Ramos (cell line): ENCODE results near the gene NSMCE1.

ENCODE experiments used
- in situ Hi-C: fragments of 300-500 bp; cut with MboI; formaldehyde crosslinking; loops from one replicate; pipeline ENCODE4 v1.14.3; 2022; ENCODE audit warnings: low sequenced_read_pairs; ENCODE audit not compliant: unreplicated experiment

NSMCE1 gene, protein sequence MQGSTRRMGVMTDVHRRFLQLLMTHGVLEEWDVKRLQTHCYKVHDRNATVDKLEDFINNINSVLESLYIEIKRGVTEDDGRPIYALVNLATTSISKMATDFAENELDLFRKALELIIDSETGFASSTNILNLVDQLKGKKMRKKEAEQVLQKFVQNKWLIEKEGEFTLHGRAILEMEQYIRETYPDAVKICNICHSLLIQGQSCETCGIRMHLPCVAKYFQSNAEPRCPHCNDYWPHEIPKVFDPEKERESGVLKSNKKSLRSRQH

DNA sequence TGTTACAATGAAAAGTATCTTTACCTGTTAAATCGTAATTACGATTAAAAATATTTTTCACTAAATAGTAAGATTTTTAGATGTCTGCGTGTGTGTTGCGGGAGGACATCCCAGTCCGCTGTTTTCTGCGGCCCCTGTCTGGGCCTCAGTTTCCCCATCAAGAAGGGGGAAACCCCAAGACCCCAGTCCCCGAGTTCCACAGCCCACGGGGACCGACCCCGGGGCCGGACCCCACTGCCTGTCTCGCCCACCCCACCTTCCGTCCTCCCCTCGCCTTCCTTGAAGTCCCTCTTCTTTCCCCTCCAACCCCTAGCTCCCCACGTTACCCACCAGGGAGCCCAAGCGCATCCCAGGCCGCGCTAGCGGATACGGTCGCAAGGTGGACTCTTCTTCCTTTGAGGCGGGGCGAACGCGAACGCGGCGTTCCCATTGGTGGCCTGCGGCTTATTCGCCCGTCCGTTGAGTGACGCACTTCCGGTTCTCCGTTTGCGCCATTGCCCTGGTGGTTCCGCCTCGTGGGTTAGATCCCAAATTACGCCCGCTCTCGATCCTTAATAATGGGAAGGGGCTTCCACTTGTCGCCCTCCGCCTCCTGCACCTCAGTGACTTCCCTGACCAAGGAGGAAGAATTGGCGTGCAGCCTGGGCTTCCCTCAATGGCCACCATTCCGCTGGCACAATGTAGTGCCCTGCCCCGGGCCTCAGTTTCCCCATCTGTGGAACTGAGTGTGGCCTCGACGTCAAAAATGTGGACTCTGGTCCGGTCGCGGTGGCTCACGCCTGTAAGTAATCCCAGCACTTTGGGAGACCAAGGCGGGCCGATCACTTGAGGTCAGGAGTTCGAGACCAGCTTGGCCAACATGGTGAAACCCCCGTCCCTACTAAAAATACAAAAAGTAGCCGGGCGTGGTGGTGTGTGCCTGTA is at the start of gene NSMCE1:
TSS of gene NSMCE1 (minus strand) at position 397 of the 924 bp plus-strand sequence. CDS start 11,202 bp downstream, outside the sequence.
- in situ Hi-C loops = no loop called here

DNA sequence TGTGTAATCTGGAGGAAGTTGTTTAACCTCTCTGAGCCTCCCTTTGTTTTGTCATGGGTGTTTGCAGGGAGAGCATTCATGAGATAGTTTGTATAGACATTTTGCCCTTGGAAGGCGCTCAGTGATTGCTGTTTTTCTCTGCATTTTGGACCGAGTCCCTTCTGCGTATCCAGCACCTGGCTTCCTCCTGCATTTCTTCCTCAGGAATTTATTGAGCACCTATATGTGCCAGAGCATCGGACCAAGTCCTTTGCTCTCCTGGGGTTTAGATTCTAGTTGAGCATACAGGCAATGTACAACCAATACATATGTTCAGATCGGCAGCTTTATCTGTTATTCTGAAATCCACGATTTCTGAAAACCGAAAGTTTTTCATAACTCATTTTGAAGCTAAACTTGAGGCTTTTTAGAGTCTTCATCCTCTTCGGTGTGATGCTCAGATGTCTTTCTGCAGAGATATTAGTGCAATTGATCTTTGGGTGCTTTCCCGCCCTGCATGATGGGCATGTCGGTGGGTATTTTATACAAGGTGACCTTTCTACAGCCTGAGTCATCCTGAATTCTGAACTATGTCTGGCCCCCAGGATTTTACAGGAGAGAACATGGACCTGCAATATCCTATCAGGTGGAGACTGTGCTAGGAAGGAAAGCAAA is 49.3 kb upstream of the NSMCE1 start:
- in situ Hi-C loops = no loop called here

DNA sequence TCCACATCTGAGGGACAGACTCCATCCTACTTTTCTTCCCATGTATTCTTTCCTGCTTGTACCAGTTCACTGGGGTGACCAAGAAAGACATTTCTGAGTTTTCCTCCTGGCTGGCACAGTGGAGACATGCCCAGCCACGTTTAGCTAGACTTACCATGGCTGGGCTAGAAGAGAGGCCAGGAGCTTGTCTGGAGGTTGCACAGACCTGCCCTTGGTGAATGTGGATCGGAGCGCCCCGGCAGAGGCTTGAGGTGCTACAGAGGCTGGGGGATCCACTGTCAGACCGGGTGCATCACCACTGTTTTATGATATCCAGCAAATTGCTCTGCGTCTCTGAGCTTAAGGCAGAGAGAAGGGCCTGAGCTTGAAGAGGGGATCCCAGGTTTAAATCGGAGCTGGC is 48.7 kb upstream of the NSMCE1 start:
- in situ Hi-C loops = no loop called here

DNA sequence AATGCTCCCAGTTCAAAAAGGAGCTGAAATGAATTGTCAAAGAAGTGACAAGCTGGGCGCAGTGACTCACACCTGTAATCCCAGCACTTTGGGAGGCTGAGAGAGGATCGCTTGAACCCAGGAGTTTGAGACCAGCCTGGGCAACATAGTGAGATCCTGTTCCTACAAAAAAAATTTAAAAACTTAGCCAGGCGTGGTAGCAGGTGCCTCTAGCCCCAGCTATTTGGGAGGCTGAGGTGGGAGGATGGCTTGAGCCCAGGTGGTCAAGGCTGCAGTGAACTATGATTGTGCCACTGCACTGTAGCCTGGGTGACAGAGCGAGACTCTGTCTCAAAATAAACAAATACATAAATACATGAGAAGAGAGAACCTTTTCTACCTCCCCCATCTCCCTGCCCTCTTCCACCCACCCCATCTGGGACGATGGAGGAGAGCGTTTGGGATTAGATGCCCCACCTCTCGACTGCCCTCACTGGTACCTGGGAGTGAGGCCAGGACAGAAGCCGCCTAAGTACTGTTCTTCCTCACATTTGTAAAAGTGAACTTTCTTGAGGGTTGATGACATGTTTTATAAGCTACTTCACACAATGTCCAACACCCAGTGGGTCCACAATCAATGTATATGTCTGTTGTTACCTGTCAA is 47.6 kb upstream of the NSMCE1 start:
- in situ Hi-C loops = no loop called here

DNA sequence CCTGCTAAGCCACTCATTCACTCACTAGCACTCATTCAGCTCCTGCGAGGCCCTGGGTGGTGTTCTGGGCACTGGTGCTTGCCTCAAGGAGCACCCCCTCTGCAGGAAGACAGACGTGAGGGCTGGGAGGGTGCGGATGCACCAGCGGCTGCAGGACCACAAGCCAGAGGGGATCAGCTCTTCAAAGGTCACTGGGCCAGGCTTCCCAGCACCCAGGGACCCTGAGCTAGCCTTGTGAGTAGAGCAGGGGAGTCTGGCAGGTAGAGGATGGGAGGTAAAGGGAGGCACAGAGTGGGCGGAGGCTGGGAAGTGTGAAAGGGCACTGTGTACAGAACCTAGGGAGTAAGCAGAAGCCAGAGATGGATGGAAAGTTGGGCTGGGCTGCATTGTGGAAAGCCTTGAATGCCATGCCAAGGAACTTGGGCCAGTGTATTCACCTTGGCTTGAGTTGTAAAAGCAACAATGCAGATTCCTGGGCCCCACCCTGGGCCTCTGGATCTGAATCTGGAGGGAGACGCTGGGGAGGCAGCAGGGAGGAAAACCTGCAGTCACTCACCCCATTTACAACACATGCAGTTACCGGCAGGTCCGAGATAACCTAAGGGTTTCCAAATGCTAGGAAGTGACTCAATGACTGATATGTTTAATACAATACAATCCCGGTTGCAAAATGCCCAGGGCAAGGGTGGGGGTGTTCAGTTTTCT is 46.9 kb upstream of the NSMCE1 start:
- in situ Hi-C loops = no loop called here

DNA sequence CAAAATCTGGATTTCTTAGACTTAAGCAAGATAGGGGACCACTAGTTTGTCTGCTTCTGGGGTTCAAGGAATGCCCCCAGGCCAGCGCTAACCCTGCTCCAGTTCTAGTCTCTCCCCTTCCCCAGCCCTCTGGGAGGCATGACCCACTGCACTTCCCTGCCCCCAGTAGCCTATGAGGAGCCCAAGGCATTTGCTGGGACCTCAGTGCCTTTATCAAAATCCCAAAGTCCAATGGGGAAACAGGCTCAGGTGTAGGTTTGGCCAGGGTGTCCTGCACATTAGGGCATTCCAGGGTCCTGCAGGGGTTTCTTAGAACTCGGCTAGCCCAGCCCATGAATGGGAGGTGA is 46.4 kb upstream of the NSMCE1 start:
- in situ Hi-C loops = loop anchor here (5.0 kb wide), 1 partner anchor 83 kb away; no protein-coding TSS in a partner anchor

DNA sequence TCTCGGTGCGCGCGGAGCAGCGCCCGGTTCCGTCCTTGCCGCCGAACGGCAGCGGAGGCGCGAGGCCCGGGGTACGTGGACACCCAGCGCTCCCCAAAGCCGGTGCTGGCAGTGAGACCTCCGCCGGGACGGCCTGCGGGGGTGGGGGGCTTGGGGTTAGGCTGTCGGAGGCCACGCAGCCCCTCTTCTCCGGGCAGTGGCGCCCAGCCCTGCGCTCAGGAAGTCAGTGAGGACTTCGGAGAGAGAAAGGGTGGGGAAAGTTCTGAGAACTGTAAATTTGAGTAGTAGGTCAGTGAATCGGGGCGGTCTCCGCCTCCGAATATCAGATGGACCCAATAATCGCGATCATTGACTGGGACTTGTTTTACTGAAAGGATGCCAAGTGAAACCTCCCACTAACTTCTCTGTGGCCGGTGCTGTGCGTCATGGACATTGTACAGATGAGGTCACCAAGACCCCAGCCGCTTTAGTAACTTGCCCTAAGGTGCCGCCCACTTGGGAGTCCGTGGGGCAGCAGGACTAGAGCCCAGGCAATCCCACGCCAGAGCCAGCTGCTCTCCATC is 45.7 kb upstream of the NSMCE1 start:
- in situ Hi-C loops = loop anchor here (5.0 kb wide), 1 partner anchor 82 kb away; no protein-coding TSS in a partner anchor

DNA sequence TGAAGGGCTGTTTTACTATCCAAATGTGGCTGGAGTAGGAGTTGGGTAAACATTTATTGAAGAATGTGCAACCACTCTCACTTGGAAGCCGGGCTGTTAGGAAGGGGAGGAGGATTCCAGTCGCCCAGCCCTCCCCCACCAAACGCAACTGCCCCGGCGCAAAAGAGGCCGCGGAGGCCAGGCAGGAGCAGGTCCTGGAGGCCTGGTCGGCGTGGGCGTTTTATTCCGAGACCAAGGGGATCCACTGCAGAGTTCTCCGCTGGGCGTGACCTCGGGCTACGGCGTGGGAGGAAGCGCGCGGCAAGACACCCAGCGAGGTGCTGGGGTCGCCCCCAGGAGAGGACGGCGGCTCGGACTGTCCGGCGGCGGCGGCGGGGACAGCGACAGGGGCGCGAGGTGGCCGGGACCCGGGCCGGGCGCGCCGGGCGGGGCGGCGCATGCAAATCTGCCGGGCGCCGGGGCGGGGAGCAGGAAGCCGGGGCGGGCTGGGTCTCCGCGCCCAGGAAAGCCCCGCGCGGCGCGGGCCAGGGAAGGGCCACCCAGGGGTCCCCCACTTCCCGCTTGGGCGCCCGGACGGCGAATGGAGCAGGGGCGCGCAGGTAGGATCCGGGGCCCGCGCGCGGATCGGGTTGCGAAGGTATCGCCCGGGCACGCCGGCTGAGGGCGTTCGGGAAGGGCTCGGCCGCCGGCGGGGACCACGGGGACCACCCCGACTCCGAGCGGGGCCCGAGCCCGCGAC is 45.0 kb upstream of the NSMCE1 start, which contains the start of gene IL4R:
TSS of gene IL4R (plus strand) at position 553 of the 739 bp plus-strand sequence. CDS start 26,230 bp downstream, outside the sequence.
- in situ Hi-C loops = loop anchor here (5.0 kb wide), 1 partner anchor 81 kb away; no protein-coding TSS in a partner anchor

DNA sequence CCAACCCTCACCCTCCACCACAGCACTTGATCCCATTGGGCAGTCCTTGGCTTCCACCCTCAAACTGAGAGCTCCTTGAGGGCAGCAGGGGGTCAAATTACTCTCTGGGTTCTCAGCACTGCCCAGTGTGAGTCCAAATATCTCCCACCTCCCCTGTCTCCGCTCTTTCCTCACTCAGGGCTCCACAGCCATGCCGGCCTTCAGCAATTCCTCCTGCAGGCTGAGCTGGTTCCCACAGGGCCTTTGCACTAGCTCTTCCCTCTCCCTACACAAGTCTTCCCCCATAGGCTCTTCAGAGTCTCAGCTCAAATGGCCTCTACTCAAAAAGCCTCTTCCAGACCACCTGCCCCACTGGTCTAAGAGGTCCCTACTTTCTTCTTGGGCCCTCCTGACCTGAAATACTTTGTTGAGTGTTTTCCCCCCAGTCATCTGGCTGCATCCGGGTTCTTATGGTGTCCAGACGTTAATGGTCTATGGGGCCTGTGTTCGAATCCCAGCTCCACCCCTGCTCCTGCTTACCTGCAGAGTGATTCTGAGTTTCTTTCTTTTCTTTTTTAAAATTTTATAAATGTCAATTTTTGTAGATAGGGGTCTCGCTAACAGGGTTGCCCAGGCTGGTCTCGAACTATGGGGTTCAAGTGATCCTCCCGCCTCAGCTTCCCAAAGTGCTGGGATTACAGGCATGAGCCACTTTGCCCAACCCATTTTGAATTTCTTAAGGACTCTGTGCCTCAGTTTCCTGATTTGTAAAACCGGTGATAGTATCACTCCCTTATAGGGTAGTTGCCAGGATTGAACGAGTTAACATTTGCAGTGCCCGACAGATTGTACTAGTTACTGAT is 44.2 kb upstream of the NSMCE1 start:
- in situ Hi-C loops = loop anchor here (5.0 kb wide), 1 partner anchor 80 kb away; no protein-coding TSS in a partner anchor

DNA sequence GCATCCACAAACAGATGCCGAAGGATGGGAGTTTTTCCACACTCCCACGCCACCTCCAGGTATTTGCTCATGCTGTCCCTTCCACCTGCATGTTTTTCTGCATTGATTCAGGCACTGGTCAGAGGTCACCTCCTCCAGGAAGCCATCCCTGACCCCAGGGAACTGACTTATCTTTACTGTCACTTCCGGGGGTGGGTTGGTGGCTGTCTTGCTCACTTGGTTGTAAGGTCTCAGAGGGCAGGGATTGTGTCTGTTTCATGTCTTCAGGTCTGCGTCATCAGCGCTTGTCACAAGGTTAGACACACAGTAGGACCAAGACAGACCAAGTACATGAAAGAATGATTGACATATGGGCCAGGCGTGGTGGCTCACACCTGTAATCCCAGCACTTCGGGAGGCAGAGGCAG is 43.3 kb upstream of the NSMCE1 start:
- in situ Hi-C loops = loop anchor here (5.0 kb wide), 1 partner anchor 80 kb away; no protein-coding TSS in a partner anchor

DNA sequence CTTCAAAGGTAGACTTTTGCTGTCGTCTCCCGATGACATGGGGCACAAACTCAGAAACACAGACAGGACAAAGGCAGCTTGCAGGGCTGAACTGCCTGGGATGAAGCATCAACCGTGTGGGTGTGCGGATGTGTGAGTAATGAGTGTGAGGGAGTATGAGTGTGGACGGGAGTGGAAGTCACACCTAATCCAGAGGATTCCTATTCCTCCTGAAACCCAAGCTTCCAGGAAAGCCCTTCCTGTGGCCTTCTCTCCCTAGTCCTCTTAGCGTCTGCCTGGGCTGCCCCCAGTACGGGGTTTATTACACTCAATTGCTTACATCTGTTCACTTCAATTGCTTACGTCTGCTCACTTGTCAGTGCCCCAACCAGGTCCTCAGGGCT is 42.9 kb upstream of the NSMCE1 start:
- in situ Hi-C loops = loop anchor here (5.0 kb wide), 1 partner anchor 79 kb away; no protein-coding TSS in a partner anchor

DNA sequence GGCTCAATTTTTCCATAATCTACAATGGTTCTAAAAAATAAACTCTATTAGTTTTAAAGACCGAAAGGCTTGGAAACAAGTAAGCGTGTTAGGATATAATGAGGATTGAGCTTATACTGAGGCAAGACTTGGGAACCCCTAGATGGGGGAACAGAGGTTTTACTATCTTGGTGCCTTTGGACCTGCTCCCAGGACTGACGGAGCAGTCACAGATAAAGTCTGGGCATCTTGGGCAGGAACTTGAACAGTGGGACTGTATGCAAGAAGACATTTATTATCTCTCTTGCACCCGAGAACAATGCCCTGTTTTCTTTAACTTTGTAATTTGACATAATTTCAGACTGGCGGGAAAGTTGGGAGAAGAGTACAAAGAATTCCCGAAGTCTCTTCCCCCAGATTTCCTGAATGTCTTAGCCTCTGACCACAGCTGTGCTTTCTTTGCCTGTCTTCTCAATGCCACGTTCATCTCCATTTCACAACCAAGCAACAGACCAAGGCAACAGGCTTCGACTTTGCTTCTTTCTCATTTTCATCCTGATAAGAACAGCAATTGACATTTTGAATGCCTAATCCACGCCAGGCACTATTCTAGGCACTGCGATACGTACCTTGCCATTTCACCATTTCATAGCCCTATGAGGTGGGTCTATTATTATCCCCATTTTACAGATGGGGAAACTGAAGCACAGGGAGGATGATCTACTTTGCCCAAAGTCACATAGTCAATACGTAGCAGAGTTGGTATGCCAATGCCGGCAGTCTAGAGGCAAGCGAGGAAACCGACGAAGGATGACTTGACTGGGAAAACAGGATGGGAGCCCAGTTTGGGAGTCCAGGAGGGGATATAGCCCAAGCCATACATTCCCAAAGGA is 42.2 kb upstream of the NSMCE1 start:
- in situ Hi-C loops = loop anchor here (5.0 kb wide), 1 partner anchor 79 kb away; no protein-coding TSS in a partner anchor

DNA sequence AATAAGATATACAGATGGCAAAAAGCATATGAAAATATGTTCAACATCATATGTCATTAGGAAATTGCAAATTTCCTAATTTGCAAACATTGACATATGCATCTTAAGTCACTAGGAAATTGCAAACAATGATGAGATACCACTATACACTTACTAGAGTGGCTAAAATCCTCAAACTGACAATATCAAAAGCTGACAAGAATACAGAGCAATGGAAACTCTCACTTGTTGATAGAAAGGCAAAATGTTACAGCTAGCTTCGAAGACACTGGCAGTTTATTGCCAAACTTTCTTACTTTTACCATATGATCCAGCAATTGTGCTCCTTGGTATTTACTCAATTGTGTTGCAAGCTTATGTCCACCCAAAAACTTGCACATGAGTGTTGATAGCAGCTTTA is 40.2 kb upstream of the NSMCE1 start:
- in situ Hi-C loops = no loop called here

DNA sequence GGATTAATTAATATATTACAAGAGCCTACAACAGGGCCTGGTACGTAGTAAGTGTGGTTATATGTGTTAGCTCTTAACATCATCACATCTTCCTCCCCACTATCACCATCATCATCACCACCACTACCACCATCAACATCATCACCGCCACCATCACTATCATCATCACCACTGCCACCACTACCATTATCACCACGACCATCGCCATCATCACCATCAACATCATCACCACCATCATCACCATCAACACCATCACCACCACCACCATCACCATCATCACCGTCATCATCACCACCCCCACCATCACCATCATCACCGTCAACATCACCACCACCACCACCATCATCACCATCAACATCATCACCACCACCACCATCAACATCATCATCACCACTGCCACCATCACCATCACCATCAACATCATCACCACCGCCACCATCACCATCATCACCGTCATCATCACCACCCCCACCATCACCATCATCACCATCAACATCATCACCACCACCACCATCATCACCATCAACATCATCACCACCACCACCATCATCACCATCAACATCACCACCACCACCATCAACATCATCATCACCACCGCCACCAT is 37.4 kb upstream of the NSMCE1 start:
- in situ Hi-C loops = no loop called here

DNA sequence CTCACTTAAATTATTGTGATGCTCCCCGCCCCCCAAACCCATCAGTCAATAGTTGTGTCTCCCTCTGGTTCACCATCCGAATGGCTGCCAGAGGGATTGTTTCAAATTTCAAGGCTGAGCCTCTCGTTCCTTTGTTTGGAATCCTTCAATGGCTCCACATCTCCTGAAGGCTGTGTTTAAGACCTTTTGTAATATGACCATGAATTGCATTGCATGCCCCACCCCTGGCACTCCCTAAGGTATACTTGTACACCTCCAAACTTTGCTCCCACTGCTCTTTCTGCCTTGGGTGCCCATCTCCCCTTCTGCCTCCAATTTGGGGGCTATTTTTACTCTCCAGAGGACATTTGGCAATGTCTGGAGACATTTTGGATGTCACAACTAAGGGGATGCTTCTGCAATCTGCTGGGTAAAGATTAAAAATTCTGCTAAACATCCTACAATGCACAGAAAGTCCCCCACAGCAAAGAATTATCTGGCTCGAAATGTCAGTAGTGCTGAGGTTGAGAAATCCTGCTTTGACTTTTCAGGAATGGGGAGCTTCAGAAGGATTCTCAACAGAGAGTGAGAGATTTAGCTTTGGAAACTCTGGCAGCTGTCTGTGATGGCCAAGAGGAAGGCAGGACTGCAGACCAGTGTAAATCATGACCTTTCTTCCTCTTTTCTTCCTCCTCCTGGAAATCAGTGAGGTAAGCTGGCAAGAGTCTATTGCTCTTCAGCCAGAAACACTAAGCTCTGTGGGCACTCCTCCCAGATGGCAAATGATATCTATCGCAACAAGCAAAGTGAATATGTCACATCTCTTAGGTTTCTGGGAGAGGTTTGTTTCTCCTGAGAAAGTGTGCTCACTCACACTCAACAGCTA is 36.5 kb upstream of the NSMCE1 start:
- in situ Hi-C loops = no loop called here
